ENCODE results near the gene LY6G6F. TPM values are rescaled to one million over a fixed set of nuclear protein-coding genes. Genes with fewer than 3 reads are reported as not detected.

The LY6G6F gene
- polyA plus RNA-seq, 1 experiment: not detected

GRCh38 chr6:31758281-31758680 lies 51.6 kb downstream of the LY6G6F start:
- DNase-seq (ENCODE audit: low read depth, low spot score): no peak
- H3K27ac ChIP-seq (ENCODE audit: low read depth, low read length): no peak overlapping the region
- H3K27me3 ChIP-seq (ENCODE audit: control insufficient read depth, insufficient read depth, low read length): no peaks in the 10 kb centered on the region
- TF ChIP-seq CTCF (IDR thresholded peaks at IDR 0.05; ENCODE audit: low read depth, low read length): no peak
- POLR2A ChIA-PET: no interaction called here
- CTCF ChIA-PET: interaction anchor here (1.7 kb wide), 3 partner anchors 11 to 33 kb away, joined by 4 to 9 read pairs (median 8); no protein-coding TSS in a partner anchor
- H3K4me3 ChIP-seq (ENCODE audit: low read depth, low read length): no peak overlapping the region
- H3K9me3 ChIP-seq (ENCODE audit: control insufficient read depth, insufficient read depth, low read length): no peaks in the 10 kb centered on the region

Small RNA genes lying within 50 kb of the gene (small RNA-seq; reads per million reads assigned to genes)
- not detected for gene LY6G6D (ENCODE audit: insufficient read length, low read depth)
- not detected for gene MIR4646 (ENCODE audit: insufficient read length, low read depth)
- not detected for gene RF00019 (ENCODE audit: insufficient read length, low read depth)
- not detected for gene RNU6-850P (ENCODE audit: insufficient read length, low read depth)

Other genes with a start within 250 kb of the LY6G6F start
- 17.9 and 19.0 TPM in 2 replicates for gene MICB, start 208.7 kb upstream of the LY6G6F start, polyA plus RNA-seq (2011; rRNA removed)
- gene MCCD1, start 177.9 kb upstream of the LY6G6F start, polyA plus RNA-seq (2011; rRNA removed): not detected in 2 replicates
- 434 and 480 TPM in 2 replicates for gene DDX39B, start 164.9 kb upstream of the LY6G6F start, polyA plus RNA-seq (2011; rRNA removed)
- 12.5 and 14.6 TPM in 2 replicates for gene ATP6V1G2, start 160.3 kb upstream of the LY6G6F start, polyA plus RNA-seq (2011; rRNA removed)
- gene NFKBIL1, start 159.3 kb upstream of the LY6G6F start, polyA plus RNA-seq (2011; rRNA removed): 5.1 and 5.4 TPM in 2 replicates
- not detected in 2 replicates for gene LTA, start 134.6 kb upstream of the LY6G6F start, polyA plus RNA-seq (2011; rRNA removed)
- gene TNF, start 131.3 kb upstream of the LY6G6F start, polyA plus RNA-seq (2011; rRNA removed): not detected in 2 replicates
- not detected in 2 replicates for gene LTB, start 124.4 kb upstream of the LY6G6F start, polyA plus RNA-seq (2011; rRNA removed)
- not detected in 2 replicates for gene LST1, start 120.6 kb upstream of the LY6G6F start, polyA plus RNA-seq (2011; rRNA removed)
- not detected in 2 replicates for gene NCR3, start 113.9 kb upstream of the LY6G6F start, polyA plus RNA-seq (2011; rRNA removed)
- gene AIF1, start 91.6 kb upstream of the LY6G6F start, polyA plus RNA-seq (2011; rRNA removed): not detected in 2 replicates
- gene PRRC2A, start 86.2 kb upstream of the LY6G6F start, polyA plus RNA-seq (2011; rRNA removed): 24.8 and 30.7 TPM in 2 replicates
- gene BAG6, start 54.2 kb upstream of the LY6G6F start, polyA plus RNA-seq (2011; rRNA removed): 58.2 and 68.7 TPM in 2 replicates
- gene APOM, start 51.0 kb upstream of the LY6G6F start, polyA plus RNA-seq (2011; rRNA removed): 2.8 and 3.9 TPM in 2 replicates
- 10.2 and 11.6 TPM in 2 replicates for gene C6orf47, start 46.1 kb upstream of the LY6G6F start, polyA plus RNA-seq (2011; rRNA removed)
- gene GPANK1, start 41.9 kb upstream of the LY6G6F start, polyA plus RNA-seq (2011; rRNA removed): 12.7 and 13.5 TPM in 2 replicates
- gene CSNK2B, start 40.8 kb upstream of the LY6G6F start, polyA plus RNA-seq (2011; rRNA removed): 80.1 and 96.0 TPM in 2 replicates
- gene LY6G5B, start 36.9 kb upstream of the LY6G6F start, polyA plus RNA-seq (2011; rRNA removed): 5.5 and 7.0 TPM in 2 replicates
- 2.0 and 2.7 TPM in 2 replicates for gene LY6G5C, start 25.8 kb upstream of the LY6G6F start, polyA plus RNA-seq (2011; rRNA removed)
- gene ABHD16A, start 3.5 kb upstream of the LY6G6F start, polyA plus RNA-seq (2011; rRNA removed): 34.0 and 36.3 TPM in 2 replicates
- gene LY6G6D, start 8.5 kb downstream of the LY6G6F start, polyA plus RNA-seq (2011; rRNA removed): not detected in 2 replicates
- not detected in 2 replicates for gene LY6G6C, start 14.9 kb downstream of the LY6G6F start, polyA plus RNA-seq (2011; rRNA removed)
- gene MPIG6B, start 16.5 kb downstream of the LY6G6F start, polyA plus RNA-seq (2011; rRNA removed): not detected in 2 replicates
- gene DDAH2, start 22.4 kb downstream of the LY6G6F start, polyA plus RNA-seq (2011; rRNA removed): 44.4 and 59.1 TPM in 2 replicates
- gene CLIC1, start 29.7 kb downstream of the LY6G6F start, polyA plus RNA-seq (2011; rRNA removed): 466 and 531 TPM in 2 replicates
- gene MSH5, start 33.1 kb downstream of the LY6G6F start, polyA plus RNA-seq (2011; rRNA removed): 6.4 and 7.2 TPM in 2 replicates
- gene SAPCD1, start 55.8 kb downstream of the LY6G6F start, polyA plus RNA-seq (2011; rRNA removed): 0.24 and 0.88 TPM in 2 replicates
- gene VWA7, start 70.5 kb downstream of the LY6G6F start, polyA plus RNA-seq (2011; rRNA removed): 0.10 and 0.32 TPM in 2 replicates
- 16.0 and 23.9 TPM in 2 replicates for gene VARS1, start 88.9 kb downstream of the LY6G6F start, polyA plus RNA-seq (2011; rRNA removed)
- gene LSM2, start 100.1 kb downstream of the LY6G6F start, polyA plus RNA-seq (2011; rRNA removed): 34.2 and 38.3 TPM in 2 replicates
- 1.1 and 1.2 TPM in 2 replicates for gene HSPA1L, start 108.4 kb downstream of the LY6G6F start, polyA plus RNA-seq (2011; rRNA removed)
- gene HSPA1A, start 108.7 kb downstream of the LY6G6F start, polyA plus RNA-seq (2011; rRNA removed): 46.6 and 50.4 TPM in 2 replicates
- 31.9 TPM in 2 replicates for gene HSPA1B, start 120.9 kb downstream of the LY6G6F start, polyA plus RNA-seq (2011; rRNA removed)
- 39.0 and 49.4 TPM in 2 replicates for gene NEU1, start 156.0 kb downstream of the LY6G6F start, polyA plus RNA-seq (2011; rRNA removed)
- 0.04 and 0.12 TPM in 2 replicates for gene SLC44A4, start 172.1 kb downstream of the LY6G6F start, polyA plus RNA-seq (2011; rRNA removed)
- gene EHMT2, start 190.8 kb downstream of the LY6G6F start, polyA plus RNA-seq (2011; rRNA removed): 23.8 and 28.5 TPM in 2 replicates
- 2.4 and 4.3 TPM in 2 replicates for gene ZBTB12, start 195.2 kb downstream of the LY6G6F start, polyA plus RNA-seq (2011; rRNA removed)
- gene C2, start 220.9 kb downstream of the LY6G6F start, polyA plus RNA-seq (2011; rRNA removed): 1.5 and 1.9 TPM in 2 replicates
- 13.3 and 14.0 TPM in 2 replicates for gene CFB, start 239.2 kb downstream of the LY6G6F start, polyA plus RNA-seq (2011; rRNA removed)